NCI-H2227 (cell line): Measurements from ENCODE around the gene NUDT9.

Source experiments
- DNase-seq: peaks from one replicate; lab custom pipeline; 2025; ENCODE audit not compliant: unreplicated experiment; lab: John Stamatoyannopoulos, UW

NUDT9 gene

GRCh38 chr4:87505862-87506261 lies 83.5 kb downstream of the NUDT9 start:
- DNase-seq: no peak

- DNase-seq: no peak
Measured at GRCh38 chr4:87506974-87507701, 84.8 kb downstream of the NUDT9 start.
